Mononuclear cell (primary cell): Measurements from ENCODE around the gene CDH4. TPM values are rescaled to one million over a fixed set of nuclear protein-coding genes. Genes with fewer than 3 reads are reported as not detected.

ENCODE experiments used
- H3K27me3 ChIP-seq: 2 replicates; pipeline ENCODE4 v1.6.0; 2011; ENCODE audit warnings: low read length, control low read depth; ENCODE audit not compliant: insufficient read depth
- H3K4me1 ChIP-seq: 2 replicates; pipeline ENCODE4 v1.5.1; 2011; ENCODE audit warnings: mild to moderate bottlenecking, low read length, control low read depth; ENCODE audit not compliant: insufficient read depth
- H3K4me3 ChIP-seq: 2 replicates; pipeline ENCODE4 v1.5.1; 2011; ENCODE audit warnings: mild to moderate bottlenecking, low read length, moderate library complexity
- H3K9me3 ChIP-seq: 2 replicates; pipeline ENCODE4 v1.5.1; 2011; ENCODE audit warnings: low read depth, mild to moderate bottlenecking, control low read depth, low read length
- total RNA-seq: library from RNA; depleted of rRNA; stranded (reverse); fragments of >200 nt; gene quantifications from one replicate; pipeline ENCODE4 v1.2.3, GENCODE V29; 2012

The CDH4 gene
- total RNA-seq, 1 donor = under 0.01 TPM

DNA sequence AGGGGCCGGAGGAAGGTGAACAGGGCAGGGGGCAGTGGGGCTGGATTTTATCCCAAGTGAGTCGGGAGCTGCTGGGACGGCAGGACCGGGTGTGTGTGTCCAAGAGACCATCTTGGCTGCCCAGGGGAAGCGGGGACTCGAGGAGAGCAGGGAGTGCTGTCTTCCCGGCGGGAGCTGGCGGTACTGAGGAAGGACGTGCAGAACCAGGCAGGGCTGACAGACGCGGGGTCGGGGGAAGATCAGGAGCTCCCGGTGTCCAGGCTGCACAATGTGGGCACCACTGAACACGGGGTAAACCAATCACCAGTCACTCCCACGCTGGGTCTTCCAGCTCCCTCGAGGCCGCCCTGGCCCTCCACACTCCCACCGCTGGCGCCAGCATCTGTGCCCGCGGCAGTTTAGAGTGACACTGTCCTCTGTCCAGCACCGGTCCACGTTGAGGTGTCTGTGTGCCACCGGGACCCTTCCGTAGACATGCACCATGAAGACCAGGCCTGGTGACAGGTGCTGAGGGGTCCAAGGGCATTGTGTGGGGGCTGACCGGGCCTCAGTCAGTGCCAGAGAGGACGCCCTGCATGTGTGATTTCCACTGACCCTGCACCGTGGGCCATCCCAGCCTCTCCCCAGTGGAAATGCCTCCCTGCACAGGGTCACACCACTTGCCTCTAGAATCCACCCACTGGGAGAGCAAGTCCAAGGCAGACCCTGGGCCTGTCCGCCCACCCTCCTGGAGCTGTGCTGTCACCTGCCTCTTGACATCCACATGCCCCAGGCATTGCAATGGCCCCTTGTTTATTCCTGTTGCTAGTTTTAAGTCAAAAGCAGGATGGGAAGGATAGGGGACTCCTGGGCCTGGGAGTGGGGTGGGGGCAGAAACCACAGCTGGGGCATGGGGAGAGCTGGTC lies 411.7 kb downstream of the CDH4 start:
- Histone ChIP-seq H3K9me3 (no peaks in the 10 kb centered on the region), H3K4me3 (no peak overlapping the region), H3K27me3 (no peaks in the 10 kb centered on the region), H3K4me1 (no peaks in the 10 kb centered on the region)

DNA sequence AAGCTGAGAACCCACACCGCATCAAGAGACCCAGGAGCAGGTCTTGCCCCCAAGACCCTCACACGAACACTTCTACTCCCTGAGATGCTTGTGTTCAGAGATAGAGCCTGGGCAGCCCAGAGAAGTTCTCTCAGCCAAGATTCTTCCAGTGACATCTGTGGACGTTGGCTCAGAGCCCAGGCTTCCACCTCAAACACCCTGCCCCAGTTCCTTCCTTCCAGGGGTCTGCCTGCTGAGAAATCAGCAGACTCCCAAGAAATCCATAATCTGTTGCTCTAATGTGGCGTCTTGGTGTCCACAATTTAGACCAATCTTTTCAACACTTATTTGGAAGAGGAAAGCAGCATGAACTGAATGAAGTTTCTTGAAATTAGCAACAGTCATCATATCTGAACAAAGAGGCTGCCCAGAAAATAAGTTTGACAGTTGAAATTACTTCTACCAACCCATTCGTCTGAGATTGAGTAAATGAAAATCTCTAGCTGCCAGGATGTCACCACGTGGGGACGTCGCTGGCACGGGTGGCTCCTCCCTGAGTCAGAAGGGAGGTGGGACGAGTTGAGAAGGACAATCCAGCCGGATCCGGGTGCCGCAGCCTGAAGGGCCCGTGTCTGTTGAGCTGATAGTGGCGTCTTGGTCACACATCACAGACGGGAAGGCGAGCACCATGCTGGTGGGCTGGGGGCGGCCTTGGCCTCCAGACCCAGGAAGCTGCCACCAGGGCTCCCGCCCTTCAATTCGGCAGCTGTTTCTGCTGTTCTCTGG lies 412.7 kb downstream of the CDH4 start:
- Histone ChIP-seq H3K9me3 (no peaks in the 10 kb centered on the region), H3K27me3 (no peaks in the 10 kb centered on the region), H3K4me1 (no peaks in the 10 kb centered on the region), H3K4me3 (no peak overlapping the region)

DNA sequence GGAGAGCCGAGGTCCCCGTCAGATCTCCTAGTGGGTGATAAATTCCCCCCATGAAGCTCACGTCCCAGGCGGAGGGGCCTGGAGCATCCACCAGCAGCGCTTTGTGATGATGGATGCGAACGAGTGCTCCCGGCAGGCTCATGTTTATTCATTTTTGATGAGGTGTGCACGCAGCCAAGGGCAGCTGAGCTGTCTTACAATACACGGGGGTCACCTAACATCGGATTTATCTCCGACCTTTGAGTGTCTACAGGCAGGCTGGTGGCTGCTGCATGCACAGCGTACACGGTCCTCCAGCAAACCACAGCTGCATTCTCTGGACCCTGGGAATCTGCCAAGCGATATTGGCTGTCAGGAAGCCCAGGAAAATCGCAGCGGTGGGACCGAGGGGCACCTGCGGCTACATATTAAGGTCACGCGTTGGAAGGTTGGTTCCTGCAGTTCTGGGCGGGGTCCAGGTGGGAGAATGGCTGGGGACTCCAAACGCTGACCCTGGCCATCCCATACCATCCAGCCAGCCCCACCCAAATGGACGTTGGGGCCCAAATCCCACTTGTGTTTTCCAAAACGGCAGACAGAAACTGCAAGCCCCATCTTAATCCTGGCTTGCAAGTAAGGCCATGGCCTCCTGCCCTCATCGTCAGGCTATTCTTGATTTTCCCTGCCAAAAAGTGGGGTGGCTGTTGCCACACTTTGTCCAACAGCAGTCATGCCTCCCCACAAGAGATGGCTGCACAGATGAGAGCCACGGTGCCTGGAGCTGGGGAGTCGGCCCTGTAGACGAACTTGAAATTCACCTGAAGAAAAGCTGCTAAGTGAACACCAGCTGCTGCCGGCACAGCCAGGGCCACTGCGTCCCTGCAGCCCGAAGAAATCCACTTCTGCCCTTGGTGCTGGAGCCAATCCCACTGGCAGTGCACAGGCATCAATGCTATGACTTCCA lies 413.7 kb downstream of the CDH4 start:
- Histone ChIP-seq H3K4me3 (no peak overlapping the region), H3K27me3 (no peaks in the 10 kb centered on the region), H3K9me3 (no peaks in the 10 kb centered on the region), H3K4me1 (no peaks in the 10 kb centered on the region)

DNA sequence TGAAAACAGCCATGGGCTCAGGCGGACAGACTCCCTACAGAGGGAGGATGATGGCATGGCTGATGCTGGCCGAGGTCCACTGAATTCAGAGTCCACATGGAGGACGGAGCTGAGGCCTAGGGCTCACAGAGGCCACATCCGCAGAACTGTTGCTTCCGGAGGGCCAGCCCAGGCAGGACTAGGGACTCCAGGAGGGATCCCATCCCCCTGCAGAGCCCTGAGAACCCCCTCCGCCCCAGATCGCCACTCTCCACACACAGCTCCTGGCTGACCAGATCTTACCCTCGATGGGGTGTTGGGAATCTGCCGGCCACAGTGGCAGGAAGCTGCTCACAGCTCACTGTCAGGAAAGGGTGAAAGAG lies 414.4 kb downstream of the CDH4 start:
- Histone ChIP-seq H3K4me3 (no peak overlapping the region), H3K9me3 (no peaks in the 10 kb centered on the region), H3K27me3 (no peaks in the 10 kb centered on the region), H3K4me1 (no peaks in the 10 kb centered on the region)

DNA sequence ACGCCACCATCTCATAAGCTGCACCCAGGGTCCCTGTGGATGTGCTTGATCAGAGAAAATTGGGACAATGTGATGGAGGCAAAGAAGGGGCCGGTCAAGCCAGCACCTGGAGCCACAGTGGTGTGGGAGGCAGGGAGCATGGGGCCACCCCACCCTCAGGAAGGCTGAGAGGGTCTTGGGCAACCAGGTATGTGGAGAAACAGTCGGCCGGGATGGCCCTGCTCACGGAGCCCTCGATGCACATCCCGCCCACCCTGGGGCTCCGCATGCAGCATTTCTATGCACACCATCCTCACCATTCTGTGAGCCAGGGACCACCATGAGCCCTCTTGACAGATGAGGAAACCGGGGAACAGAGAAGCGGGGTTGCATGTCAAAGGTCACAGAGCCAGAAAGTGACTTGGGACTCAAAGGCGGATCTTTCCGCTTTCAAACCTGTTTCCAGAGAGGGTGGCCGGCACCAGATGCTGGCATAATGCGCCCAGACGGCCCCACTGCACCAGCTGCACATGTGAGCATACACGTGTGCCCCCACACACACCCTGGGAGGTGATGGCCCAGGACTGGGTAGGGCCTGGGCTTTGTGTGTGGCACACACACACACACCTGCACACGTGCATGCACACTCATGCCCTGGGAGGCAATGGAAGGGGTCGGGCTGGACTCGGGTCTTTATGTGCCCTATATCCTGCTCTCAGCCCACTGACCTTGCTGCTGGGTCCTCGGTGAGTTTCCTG lies 415.2 kb downstream of the CDH4 start:
- Histone ChIP-seq H3K27me3 (no peaks in the 10 kb centered on the region), H3K4me1 (no peaks in the 10 kb centered on the region), H3K4me3 (no peak overlapping the region), H3K9me3 (no peaks in the 10 kb centered on the region)

DNA sequence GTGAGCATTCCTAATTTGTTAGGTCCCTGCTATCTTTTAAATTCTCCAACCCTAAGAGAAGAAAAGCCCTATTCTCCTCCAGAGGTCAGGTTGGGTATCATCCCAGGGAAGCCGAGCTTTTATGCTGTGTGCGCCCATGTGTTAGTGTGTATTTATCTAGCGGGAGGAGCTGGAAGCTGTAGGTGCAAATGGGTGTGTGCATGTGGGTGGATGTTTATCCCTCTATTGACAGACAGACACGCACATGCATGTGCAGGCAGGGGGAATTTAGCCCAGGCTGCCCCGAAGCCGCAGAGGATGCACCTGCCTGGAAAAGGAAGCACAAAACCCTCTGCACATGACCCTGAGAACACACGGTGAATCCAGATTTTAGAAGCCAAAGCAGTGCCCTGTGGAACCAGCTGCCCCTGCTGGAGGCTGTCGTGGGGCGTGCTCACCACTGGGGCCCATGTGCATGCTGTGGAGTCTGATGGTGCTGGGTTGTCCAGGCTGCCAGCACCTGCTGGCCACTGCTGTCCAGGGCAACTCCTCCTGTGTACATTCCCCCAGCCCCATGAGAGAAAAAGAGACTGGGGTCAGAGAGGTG lies 416.1 kb downstream of the CDH4 start:
- Histone ChIP-seq H3K4me3 (no peak overlapping the region), H3K27me3 (no peaks in the 10 kb centered on the region), H3K4me1 (no peaks in the 10 kb centered on the region), H3K9me3 (no peaks in the 10 kb centered on the region)

DNA sequence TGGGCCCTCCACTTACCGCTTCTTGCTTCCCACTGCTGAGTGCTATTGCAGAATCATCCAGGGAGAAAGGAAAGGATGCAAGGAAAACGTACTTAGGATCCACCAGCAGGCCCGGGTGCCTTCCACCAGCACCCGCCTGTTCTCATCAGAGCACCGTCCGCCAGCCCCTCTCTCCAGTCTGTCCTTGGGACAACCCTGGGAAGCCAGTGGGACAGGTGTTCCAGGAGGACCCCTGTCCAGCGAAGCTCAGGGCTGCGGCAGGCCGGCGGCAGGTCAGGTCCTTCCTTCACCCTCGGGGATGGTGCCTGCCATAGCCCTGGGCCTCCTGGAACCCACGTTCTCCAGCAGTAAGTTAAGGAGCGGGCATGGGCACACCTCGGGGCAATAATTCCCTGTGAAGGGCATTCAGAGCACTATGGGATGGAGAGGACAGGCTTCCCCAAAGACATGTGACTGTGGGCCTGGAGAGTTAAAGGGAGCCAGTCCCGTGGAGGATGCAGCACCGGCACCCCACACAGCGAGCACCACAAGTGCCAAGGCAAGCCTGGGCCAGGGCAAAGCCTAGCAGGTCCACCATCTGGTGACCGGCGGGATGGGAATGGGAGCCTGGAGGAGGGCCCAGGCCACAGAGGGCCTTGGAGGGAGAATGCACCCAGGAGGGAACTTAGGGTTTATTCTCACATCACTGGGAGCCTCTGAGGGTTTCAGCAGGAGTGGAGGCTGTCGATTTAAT lies 416.9 kb downstream of the CDH4 start:
- H3K4me1 ChIP-seq = no peaks in the 10 kb centered on the region
- H3K4me3 ChIP-seq = no peak overlapping the region
- no peaks in the 10 kb centered on the region for H3K9me3 ChIP-seq
- H3K27me3 ChIP-seq = no peaks in the 10 kb centered on the region

DNA sequence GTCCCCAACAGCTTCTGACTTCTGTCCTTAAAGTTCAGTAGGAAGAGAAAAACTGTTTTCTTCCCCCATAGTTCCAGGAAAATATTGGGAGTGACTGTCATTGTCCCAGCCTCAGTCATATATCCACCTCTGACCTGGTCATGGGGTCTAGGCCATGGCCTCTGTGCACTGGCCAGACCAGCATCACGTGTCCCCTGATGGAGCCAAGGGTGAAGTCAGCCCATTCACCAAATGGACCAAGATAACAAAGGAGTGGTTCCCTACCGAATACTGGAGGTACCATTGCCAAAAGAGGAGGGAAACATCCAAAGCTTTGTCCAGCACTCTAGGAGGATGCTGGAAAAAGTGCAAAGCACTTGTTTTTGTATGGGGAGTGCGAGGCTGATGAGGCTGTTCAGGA lies 418.2 kb downstream of the CDH4 start:
- Histone ChIP-seq H3K9me3 (no peaks in the 10 kb centered on the region), H3K4me1 (no peaks in the 10 kb centered on the region), H3K27me3 (no peaks in the 10 kb centered on the region), H3K4me3 (no peak overlapping the region)

DNA sequence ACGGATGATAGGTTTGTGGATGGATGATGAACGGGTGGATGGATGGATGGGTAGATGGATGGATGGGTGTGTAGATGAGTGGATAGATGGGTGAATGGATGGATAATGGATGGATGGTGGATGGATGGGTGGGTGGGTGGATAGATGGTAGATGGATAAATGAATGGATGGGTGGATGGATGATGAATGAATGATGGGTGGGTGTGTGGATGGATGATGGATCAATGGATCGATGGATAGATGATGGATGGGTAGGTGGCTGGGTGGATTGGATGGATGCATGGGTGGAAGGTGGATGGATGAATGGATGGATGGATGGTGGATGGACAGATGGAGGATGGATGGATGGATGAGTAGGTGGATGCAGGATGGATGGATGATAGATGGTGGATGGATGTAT lies 419.5 kb downstream of the CDH4 start:
- H3K27me3 ChIP-seq = no peaks in the 10 kb centered on the region
- no peaks in the 10 kb centered on the region for H3K9me3 ChIP-seq
- H3K4me1 ChIP-seq = no peaks in the 10 kb centered on the region
- no peak overlapping the region for H3K4me3 ChIP-seq

DNA sequence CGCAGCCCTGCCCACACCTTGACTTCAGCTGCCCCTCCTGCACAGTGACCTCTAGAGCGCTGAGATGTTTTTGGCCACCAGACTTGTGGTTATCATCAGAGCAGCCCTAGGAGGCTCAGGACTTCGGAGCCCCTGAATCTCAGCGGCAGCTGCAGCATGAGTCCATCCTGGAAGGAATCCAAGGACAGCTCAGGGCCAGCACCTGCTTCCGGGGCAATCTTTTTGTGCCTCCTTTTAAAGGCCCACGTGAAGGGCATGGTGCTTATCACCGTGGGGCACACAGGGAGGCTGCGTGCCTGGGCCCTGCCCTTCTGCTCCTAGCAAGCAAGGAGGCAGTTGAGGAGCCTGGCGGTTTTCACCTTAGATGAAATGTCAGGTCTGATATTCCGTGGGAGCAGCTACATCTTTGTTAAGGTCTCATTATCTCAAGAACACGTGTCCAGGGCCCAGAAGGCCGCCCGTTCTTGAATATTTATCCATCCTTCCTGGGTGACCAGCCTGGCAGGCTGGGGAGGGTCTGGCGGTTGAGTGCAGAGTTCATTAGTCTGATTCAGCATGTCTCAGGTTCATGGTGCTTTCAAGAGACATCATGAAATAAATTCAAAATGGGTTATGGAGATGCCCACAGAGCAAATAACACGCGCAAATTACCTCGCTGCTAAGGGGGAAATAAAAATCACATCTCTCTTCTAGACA lies 421.2 kb downstream of the CDH4 start:
- Histone ChIP-seq H3K4me1 (no peaks in the 10 kb centered on the region), H3K9me3 (no peaks in the 10 kb centered on the region), H3K4me3 (no peak overlapping the region), H3K27me3 (no peaks in the 10 kb centered on the region)

DNA sequence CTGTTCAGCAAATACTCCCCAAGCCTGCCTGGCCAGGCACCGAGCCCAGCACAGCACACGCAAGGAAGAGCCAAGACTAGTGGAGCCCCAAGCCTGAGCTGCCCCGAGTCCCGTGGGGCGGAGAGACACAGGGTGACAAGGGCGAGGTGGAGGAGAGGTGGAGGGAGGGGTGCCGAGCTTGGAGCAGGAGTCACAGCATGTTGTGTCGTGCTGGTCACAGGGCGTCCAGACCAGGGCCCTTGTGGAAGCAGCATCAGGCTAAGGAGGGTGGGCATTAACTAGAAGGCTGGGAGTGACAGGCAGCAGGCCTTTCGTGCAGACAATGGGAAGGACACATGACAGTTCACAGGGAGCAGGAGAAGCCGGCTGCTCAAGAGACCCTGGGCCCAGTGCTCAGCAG lies 422.1 kb downstream of the CDH4 start:
- no peak overlapping the region for H3K4me3 ChIP-seq
- H3K9me3 ChIP-seq = no peaks in the 10 kb centered on the region

DNA sequence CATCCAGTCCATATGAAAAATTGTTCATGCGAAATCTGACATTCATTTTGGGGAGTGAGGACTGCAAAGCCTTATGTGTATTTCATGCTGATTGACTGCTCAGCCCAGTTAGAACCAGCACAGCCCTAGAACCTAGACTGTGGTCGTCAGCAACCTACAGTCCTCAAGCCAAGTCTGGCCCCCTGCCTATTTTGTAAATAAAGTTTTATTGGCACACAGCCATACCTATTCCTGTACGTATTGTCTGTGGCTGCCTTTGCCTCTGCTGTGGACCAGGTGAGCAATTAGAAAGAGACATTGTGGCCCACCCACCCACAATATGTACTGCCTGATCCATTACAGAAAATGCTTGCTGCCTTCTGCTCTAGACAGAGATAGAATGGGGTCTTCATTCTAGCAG lies 422.6 kb downstream of the CDH4 start:
- Histone ChIP-seq H3K9me3 (no peaks in the 10 kb centered on the region), H3K4me1 (no peaks in the 10 kb centered on the region)

More for the DNA sequence above, 422.1 kb downstream of the CDH4 start:
- Histone ChIP-seq H3K4me1 (no peaks in the 10 kb centered on the region), H3K27me3 (no peaks in the 10 kb centered on the region)

DNA sequence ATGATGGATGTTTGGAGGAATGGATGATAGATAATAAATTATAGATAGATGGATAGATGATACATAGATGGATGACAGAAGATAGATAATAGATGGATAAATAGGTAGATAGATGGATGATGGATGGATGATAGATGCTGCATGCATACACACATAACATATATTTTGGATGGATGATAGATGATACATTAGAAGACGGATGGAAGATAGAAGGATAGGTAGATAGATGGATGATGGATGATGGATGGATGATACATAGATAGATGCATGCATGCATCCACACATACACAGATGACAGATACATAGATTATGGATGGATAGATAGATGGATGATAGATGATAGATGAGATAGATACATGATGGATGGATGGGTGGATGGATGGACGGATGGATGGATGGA lies 425.9 kb downstream of the CDH4 start:
- Histone ChIP-seq H3K4me1 (no peaks in the 10 kb centered on the region), H3K9me3 (no peaks in the 10 kb centered on the region), H3K4me3 (no peak overlapping the region), H3K27me3 (no peaks in the 10 kb centered on the region)

More for the DNA sequence above, 422.6 kb downstream of the CDH4 start:
- Histone ChIP-seq H3K4me3 (no peak overlapping the region), H3K27me3 (no peaks in the 10 kb centered on the region)
